Kidney (tissue), 14 donors: Measurements from ENCODE around the gene CAP2. TPM values are rescaled to one million over a fixed set of nuclear protein-coding genes. Genes with fewer than 3 reads are reported as not detected.

Experiments
- DNase-seq, 5 donors: peaks; one replicate each; pipeline ENCODE4 v3.0.0-alpha.2; 2013 to 2020
- FAIRE-seq: peaks from 2 replicates; lab custom pipeline; 2012; peaks lifted over from hg19 to GRCh38; lab: Jason Lieb, UNC
- H3K27ac ChIP-seq, 2 donors: one replicate each; pipeline ENCODE4 v1.7.0; 2013; ENCODE audit warnings: low read depth in 2 of 2, low read length in 2 of 2, inconsistent platforms in 1 of 2
- H3K27me3 ChIP-seq: one replicate; pipeline ENCODE4 v1.7.1; 2013; ENCODE audit warnings: low read length, inconsistent platforms; ENCODE audit not compliant: control insufficient read depth, insufficient read depth
- H3K36me3 ChIP-seq, 3 donors: one replicate each; pipeline versions ENCODE4 v1.7.0 to v1.7.1; 2013; ENCODE audit warnings: low read length in 3 of 3, control low read depth in 1 of 3, inconsistent platforms in 1 of 3; ENCODE audit not compliant: insufficient read depth in 3 of 3, control insufficient read depth in 2 of 3
- H3K4me1 ChIP-seq, 3 donors: one replicate each; pipeline versions ENCODE4 v1.7.0 to v1.7.1; 2013; ENCODE audit warnings: low read length in 3 of 3, inconsistent platforms in 1 of 3, low read depth in 1 of 3; ENCODE audit not compliant: control insufficient read depth in 2 of 3, insufficient read depth in 2 of 3
- H3K4me3 ChIP-seq, 3 donors: one replicate each; pipeline versions ENCODE4 v1.7.0 to v1.8.1; 2013; ENCODE audit warnings: low read length in 3 of 3, control low read depth in 1 of 3, inconsistent platforms in 1 of 3
- H3K9ac ChIP-seq, 3 donors: one replicate each; pipeline versions ENCODE4 v1.7.0 to v1.7.1; 2013; ENCODE audit warnings: low read length in 3 of 3, control low read depth in 1 of 3, inconsistent platforms in 1 of 3
- H3K9me3 ChIP-seq, 3 donors: one replicate each; pipeline versions ENCODE4 v1.7.0 to v1.7.1; 2013; ENCODE audit warnings: low read length in 3 of 3, control low read depth in 1 of 3, inconsistent platforms in 1 of 3; ENCODE audit not compliant: control insufficient read depth in 2 of 3, insufficient read depth in 1 of 3
- CTCF ChIP-seq: IDR thresholded peaks from 3 replicates; pipeline ENCODE4 v1.5.1; 2012; ENCODE audit warnings: mild to moderate bottlenecking, moderate library complexity, borderline replicate concordance; ENCODE audit not compliant: insufficient read depth; ENCODE audit errors: extremely low read depth
- intact Hi-C: fragments of 100-400 bp; cut with DNase I; formaldehyde crosslinking; loops from one replicate; pipeline ENCODE4 v1.11.1; 2022
- polyA plus RNA-seq: library from polyadenylated mRNA; stranded (reverse); fragments of 350-450 nt; fragmentation: Illumina TruSeq; extraction: RNeasy Lipid Tissue Mini Kit (QIAGEN cat#74804); gene quantifications from one replicate; pipeline ENCODE4 v1.2.3, GENCODE V29; 2014; ENCODE audit warnings: low read depth, low replicate concordance; ENCODE audit not compliant: insufficient read depth
- total RNA-seq: library from RNA; stranded (reverse); fragmentation: NEBNext Ultra II Directional; extraction: Animal tissue kit (Norgen Biotek cat#: 25700); gene quantifications from one replicate; pipeline ENCODE4 v1.2.1, GENCODE V29; 2021
- donor health status: control.
- donor health status: control.
- donor health status: control.
- donor health status: control.
- donor health status: control.
- donor health status: DM: yes; HTN: yes; CAD: no.
- donor health status: Normal renal cell carcinoma (clear cell type).

The CAP2 gene
- total and polyA plus RNA-seq, 2 donors from 2014 or later = 9.8 to 15.7 TPM

GRCh38 chr6:17606606-17607005, 213.2 kb downstream of the CAP2 start:
- TF ChIP-seq CTCF = no peak
- H3K27me3 ChIP-seq = no peaks in the 10 kb centered on the region
- DNase-seq (no peak), FAIRE-seq (no peak)
- H3K9ac ChIP-seq = no peak overlapping the region
- no peaks in the 10 kb centered on the region for H3K9me3 ChIP-seq
- no peaks in the 10 kb centered on the region for H3K4me1 ChIP-seq
- H3K4me3 ChIP-seq = no peak overlapping the region
- no peak overlapping the region for H3K27ac ChIP-seq
- intact Hi-C loops = no loop called here
- H3K36me3 ChIP-seq = peaks cover 0 to 18% (median 5%) of the 10 kb centered on the region in 3 donors

Other genes starting within 250 kb of the CAP2 start
- gene RBM24, start 112.2 kb upstream of the CAP2 start, total RNA-seq = 1.5 TPM
- gene RBM24, start 112.2 kb upstream of the CAP2 start, polyA plus RNA-seq = 0.47 TPM
- gene FAM8A1, start 206.7 kb downstream of the CAP2 start, total RNA-seq = 20.7 TPM
- gene FAM8A1, start 206.7 kb downstream of the CAP2 start, polyA plus RNA-seq = 16.9 TPM